Astrocyte of the hippocampus (primary cell): ENCODE results near the gene ACAT2.
"Not testable (repeated sequence)": the region's sequence is repeated elsewhere in the genome, so short reads cannot be mapped to it uniquely, and the experiment has no call there.

Experiments used
- DNase-seq: peaks from one replicate; pipeline ENCODE4 v3.0.0; 2011; ENCODE audit warnings: low read depth, low spot score

ACAT2 gene

DNA sequence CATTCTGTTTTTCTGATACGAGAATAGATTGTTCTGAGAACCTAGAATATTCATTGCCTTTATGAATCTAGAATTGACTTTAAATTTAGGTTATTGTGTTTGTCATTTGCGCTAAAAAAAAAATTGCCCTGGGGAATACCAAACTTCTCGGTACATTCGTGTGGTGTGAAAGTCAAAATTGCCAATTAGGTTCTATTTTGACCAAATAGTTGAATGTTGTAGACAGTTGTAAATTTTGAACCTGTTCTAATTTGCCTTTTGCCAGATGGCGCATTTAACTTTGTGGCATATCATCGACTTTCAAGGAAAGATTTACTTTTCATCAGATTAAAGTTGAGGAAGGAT is 31.5 kb upstream of the ACAT2 start:
- no peak for DNase-seq

DNA sequence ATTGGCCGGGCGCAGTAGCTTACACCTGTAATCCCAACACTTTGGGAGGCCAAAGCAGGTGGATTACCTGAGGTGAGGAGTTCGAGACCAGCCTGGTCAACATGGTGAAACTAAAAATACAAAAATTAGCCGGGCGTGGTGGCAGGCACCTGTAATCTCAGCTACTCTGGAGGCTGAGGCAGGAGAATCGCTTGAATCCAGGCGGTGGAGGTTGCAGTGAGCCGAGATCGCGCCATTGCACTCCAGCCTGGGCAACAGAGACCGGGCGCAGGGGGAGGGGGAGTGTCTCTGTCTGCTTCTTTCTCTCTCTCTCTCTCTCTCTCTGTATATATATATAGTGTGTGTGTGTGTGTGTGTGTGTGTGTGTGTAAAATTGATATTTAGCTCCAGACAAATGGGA is 29.3 kb upstream of the ACAT2 start:
- DNase-seq, result not testable (repeated sequence)

DNA sequence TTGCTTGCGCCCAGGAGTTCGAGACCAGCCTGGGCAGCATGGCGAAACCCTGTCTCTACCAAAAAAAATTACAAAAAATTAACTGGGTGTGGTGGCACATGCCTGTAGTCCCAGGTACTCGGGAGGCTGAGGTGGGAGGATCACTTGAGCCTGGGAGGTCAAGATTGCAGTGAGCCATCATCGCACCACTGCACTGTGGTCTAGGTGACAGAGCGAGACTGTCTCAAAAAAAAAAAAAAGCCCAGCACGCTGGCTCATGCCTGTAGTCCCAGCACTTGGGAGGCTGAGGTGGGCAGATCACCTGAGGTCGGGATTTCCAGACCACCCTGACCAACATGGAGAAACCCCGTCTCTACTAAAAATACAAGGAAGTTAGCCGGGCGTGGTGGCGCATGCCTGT is 28.4 kb upstream of the ACAT2 start:
- DNase-seq, result not testable (repeated sequence)

DNA sequence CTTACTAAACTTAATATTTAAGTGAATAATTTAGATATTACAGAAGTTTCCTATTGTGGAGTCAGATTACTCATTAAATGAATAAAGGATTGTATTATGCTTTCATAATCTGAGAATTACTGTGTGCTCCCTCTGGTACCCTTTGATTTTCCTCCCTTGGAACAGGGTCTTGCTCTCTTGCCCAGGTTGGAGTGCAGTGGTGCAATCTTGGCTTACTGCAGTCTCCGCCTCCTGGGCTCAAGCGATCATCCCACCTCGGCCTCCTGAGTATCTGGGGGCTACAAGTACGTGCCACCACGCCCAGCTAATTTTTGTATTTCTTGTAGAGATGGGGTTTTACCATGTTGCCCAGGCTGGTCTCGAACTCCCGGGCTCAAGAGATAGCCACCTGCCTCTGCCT is 24.9 kb upstream of the ACAT2 start:
- DNase-seq, result no peak

DNA sequence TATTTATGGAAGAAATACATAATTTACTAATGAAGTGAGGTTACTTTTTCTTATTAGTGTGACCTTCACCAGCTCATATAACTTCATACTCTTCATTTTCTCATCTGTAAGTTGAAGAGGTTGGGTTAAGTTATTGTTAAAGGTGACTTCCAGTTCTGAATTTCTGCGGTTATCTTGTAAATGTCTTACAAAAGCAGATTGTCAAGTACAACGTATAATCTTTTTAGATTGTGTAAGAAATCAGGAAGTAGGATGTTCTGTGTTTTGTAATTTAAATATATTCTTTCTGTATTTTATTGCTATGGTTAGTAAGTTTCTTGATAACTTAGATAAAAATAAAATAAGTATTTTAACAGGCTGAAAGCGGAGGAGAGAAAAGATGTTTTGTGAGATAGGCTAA is 22.5 kb upstream of the ACAT2 start:
- no peak for DNase-seq

DNA sequence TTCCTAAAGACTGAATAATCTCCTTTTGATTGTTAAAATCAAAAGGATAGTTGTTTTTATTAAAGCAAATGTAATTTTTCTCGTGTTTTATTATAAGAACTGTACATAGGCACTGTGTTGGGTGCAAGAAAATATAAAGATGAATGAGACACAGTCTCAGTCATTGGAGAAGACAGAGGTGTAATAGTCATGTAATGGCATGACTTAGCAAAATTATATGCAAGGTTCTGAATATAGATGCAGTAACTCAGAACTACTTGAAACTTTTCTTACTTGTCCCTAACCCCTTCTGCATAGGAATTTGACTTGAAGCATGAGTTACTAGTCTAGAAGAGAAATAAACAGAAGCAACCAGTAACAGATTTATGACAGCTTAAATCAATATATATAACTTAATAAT is 19.7 kb upstream of the ACAT2 start:
- no peak for DNase-seq

DNA sequence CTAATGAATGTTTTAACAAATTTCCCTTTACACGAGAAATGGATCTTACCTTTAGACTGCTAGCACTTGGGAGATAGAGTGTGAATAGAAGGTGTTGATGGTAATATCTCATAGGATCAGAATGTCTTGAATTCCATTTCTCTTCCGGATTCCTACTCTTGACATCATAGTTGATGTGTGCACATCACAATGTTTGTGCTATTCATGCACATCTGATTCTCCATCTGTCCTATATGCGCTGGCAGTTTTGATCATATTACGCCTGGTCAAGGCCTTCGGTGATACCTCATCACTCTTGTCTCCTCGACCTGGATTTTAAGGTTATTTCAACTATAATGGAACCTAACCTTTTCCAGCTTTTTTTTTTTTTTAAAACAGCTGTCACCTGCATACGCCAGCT is 16.8 kb upstream of the ACAT2 start:
- no peak for DNase-seq

DNA sequence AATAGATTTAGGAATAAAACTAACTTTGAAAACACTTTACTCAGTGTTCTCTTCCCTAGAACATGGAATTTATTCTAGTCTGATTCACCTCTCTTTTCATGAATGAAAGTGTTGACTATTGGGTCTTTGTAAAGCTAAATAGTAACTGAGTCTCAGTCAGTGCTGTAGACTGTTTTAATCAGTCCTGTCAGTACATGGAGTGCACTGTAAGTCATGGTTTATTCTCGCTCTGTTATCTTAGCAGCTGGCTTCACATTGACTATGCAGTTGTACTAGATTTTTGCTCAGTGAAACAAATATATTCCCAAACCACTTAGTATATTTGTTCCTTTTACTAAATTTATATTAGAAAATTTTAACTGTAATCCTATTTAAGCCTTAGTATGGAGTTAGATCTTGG is 15.1 kb upstream of the ACAT2 start:
- DNase-seq, result no peak

DNA sequence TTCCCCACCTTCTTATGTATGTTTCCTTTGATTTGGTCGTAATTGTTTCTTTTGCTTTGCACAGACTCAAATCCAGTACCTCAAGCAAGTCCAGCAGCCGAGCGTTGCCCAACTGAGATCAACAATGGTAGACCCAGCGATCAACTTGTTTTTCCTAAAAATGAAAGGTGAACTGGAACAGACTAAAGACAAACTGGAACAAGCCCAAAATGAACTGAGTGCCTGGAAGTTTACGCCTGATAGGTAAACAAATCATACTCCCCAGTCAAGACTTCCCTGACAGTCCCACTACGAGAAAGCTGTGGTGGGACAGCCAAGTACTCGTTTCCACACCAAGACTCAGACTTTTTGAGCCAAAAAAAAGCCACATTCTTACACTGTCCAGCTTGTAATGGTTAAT is 13.7 kb upstream of the ACAT2 start:
- DNase-seq, result not testable (repeated sequence)

DNA sequence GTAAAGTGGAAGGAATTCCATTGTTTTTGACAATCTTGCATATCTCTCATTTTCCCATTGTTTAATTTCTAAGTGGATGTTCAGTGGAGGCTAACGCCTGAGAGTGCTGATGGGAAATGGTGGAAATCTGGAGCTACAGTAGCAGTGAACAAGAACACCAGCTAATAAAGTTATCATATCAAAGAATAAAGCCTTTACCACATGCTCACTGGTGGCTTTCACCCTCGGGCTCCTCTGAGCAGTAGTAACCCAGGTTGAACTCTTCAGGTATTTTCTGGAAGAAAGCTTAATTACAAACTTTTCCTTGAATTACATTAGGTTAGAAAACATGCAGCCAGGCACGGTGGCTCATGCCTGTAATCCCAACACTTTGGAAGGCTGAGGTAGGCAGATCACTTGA is 10.4 kb upstream of the ACAT2 start:
- DNase-seq, result no peak

DNA sequence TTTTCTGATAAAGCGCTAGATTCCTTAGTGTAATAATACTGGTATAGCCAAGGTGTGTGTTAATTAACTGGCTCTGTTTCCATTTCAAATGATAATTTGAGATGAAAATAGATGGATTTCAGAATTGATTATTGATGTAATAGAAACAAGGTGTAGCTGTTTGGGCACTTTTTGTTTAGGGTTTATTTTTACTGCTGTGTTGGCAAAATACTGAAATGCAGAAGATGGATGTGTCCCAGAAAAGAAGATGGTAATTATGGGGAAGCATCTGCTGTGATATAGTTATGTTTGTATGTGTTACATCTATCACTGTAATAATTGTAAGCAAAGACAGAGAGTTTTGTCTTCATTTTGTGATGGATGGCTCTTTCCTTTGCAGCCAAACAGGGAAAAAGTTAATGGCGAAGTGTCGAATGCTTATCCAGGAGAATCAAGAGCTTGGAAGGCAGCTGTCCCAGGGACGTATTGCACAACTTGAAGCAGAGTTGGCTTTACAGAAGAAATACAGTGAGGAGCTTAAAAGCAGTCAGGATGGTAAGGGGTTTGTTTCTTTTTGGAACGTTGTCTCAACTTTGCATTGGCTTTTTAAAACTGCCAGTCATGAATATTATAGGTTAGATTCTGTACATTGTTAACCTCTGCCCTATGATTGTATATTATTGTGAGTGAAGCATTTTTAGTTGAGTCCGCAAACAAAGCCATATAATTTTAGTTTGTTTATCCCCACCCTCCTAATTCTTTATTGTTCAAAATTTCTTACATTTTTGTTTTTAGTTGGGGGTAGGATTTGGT is 8.6 kb upstream of the ACAT2 start:
- DNase-seq, result no peak

DNA sequence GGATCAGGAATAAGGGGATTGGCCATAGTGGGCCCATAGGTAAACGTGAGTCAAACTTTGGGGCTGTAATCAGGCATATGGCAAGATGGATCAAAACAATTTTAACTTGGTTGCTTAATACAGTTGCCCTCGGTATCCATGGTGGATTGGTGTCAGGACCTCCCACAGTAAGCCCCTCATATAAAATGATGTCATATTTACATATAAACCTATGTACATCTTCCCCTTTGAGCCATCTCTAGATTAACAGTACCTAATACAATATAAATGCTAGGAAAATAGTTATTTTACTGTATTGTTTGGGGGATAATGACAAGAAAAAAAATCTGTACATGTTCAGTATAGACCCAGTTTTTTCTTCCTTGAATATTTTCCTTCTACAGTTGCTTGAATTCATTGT is 7.4 kb upstream of the ACAT2 start:
- DNase-seq, result no peak

DNA sequence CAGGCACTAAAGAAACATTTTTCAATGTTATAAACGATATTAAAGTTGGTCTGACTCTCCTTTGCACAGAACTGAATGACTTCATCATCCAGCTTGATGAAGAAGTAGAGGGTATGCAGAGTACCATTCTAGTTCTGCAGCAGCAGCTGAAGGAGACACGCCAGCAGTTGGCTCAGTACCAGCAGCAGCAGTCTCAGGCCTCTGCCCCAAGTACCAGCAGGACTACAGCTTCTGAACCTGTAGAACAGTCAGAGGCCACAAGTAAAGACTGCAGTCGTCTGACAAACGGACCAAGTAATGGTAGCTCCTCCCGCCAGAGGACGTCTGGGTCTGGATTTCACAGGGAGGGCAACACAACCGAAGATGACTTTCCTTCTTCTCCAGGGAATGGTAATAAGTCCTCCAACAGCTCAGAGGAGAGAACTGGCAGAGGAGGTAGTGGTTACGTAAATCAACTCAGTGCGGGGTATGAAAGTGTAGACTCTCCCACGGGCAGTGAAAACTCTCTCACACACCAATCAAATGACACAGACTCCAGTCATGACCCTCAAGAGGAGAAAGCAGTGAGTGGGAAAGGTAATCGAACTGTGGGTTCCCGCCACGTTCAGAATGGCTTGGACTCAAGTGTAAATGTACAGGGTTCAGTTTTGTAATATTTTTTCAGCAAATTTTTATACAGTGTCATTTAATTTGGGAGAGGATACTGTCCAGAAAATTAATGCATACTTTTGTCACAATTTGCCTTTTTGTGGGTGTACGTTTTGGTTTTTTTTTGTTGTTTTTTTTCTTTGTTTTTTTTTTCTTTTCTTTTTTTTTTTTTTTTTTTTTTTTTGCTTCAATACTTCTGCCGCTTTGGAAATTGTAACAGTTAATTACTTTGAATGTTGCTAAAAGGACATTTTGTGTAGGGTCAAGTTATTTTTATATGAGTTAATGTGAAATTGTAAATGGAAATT is 6.6 kb upstream of the ACAT2 start:
- peak; percentile 32 for DNase-seq

DNA sequence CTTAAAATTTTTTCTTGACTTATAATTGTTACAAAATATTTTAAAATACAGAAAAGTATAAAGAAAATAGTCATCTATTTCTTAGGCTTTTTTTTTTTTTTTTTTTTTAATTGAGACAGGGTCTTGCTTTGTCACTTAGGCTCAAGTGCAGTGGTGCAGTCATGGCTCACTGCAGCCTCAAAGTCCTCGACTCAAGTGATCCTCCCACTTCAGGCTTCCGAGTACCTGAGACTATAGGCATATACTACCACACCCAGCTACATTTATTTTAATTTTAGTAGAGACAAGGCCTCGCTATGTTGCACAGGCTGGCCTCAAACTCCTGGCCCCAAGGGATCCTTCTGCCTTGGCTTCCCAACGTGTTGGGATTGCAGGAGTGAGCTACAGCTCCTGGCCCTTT is 5.3 kb upstream of the ACAT2 start:
- no peak for DNase-seq

DNA sequence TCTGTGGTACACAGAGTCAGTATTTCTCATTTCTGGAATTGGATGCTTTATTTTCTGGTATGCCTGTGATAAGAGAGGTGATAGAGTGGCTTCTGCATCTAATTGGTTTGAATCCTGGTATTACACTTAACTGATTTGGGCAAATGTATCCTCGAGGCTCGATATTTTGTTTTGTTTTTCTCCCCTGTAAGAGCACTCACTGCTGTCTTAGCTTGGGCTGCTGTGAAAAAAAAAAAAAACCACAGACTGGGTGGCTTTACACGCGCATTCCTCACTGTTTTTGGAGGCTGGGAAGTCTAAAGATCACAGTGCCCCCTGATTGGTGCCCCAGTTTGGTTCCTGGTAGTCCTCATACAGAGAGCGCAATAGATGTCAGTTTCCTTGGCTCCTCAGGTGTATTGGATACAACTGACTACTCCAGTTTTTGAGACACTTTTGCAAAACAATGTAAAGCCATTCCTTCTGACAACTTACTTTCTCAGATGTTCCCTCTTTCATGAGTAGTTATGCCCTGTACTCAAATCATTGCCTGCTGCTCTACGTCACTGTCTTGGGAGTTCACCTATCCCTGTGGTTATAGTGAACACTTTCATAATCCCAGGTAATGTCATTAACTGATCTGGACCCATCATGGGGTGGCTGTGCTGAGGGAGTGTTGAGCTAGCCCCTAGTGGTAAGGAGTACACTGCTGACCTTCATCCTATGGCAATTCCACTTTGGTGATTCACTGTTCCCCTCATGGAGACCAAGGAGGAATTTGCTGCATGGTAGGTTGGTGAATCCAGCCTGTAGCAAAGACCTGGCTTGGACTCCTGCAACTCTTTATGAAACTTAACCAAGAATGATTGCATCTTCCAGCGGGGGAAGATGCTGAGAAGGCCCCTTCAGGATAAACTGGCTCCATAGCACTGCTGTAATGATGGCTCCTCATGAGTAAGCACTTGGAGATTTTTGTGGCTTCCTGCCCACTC is 3.5 kb upstream of the ACAT2 start:
- peak; percentile 49 for DNase-seq

DNA sequence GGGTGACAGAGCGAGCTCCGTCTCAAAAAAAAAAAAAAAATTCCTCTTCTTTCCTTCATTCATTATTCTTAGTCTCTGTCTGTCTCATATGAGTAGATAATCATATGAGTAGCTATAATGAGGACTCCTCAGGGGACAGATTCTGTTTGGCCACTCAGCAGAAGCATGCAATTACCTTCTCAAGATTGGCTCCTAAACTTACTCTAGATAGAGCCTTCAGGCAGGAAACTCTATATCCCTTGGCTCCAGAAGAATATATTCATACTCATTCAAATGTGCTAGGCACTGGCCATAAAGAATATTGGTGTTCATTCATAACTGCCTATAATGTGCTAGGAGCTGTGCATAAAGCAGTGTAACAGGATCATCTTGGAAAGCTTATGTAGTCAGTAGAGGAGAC is 2.2 kb upstream of the ACAT2 start:
- peak; percentile 6 for DNase-seq

DNA sequence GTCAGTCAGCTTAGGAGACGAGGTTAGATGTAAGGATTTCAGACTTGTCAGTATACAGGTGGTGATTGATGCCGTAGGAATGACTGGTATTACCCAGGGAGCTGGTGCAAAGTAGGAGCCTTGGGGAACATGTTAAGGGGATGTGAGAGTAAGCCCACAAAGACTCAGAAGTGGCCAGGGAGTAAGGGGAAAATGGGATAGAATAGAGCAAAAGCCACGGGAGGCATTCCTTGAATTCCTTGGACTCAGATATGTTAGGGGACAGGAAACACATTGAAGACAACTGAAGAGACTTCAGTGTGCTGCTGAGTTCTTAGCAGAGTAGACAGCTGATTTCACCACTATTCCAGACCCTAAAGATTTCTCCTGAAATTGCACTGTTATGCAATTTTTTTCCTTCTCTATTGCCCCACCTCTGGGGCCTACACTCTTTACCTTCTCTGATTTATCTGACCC is 1.2 kb upstream of the ACAT2 start:
- peak; percentile 92 for DNase-seq

DNA sequence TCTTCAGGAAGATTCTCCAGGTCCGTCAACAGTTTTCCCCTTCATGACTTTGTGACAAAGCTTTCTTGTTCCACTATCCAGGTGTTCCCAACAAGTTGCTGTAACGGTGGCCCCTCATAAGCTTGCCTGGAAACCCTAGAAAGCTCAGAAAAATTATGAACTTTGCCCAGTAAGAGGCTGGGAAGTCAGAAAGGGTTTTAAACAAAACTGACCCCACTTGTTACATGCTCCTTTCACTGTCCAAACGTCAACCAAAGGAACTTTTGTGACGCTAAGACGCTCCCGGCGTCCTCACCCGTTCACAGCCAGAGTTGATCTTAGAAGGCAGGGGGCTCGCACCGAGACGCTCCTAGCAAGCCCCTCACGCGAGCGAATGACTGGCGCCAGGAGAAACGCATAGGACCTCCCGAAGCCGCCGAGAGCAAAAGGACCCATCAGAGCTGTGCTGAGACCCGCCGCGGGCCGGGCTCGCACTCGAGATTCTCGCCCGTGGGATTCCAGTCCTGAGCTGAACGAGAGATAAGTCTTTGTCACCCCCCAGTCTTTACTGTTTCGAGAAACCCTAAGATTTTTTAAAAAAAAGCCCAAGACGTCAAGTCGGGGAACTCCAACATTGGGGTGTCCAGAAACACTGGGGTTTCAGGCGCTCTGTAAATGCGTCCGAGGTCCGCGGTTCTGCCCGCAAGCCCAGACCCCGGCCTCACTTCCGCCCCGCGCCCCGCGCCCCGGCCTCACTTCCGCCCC is 544 bp upstream of the ACAT2 start:
- DNase-seq, result peak; percentile 52

DNA sequence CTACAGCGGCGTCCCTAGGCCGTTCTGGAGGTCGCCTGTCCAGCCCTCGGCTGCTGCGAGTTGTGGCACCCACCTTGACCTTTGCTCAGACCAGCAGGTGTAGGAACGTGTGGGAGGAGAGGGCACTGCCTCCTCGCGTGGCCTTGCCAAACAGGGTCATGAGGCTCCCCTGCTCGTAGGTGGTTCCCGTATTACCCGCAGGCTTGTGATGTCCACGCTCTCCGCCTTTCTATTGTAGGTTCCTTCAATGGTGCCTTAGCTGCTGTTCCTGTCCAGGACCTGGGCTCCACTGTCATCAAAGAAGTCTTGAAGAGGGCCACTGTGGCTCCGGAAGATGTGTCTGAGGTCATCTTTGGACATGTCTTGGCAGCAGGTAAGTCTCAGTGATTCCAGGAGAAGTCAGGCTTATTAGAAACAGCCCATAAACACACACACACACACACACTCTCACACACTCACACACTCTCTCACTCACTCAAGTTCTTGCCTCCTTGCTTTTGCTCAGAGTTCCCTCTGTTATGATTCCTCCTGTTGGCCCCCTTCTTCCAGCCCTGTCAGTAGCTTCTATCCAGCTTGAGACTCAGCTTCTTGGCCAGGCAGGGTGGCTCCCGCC is 942 bp downstream of the ACAT2 start:
- DNase-seq, result no peak

DNA sequence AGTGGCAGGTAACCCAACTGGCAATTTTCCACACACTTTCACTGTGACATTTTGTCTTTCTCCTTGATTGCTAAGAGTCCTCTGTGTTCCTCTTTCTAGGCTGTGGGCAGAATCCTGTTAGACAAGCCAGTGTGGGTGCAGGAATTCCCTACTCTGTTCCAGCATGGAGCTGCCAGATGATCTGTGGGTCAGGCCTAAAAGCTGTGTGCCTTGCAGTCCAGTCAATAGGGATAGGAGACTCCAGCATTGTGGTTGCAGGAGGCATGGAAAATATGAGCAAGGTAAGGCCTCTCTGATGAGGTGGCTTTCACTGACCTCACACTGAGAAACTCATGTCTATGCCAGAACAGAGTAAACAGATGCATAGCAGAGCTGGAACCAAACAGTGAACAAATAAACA is 5.1 kb downstream of the ACAT2 start:
- peak; percentile 27 for DNase-seq

DNA sequence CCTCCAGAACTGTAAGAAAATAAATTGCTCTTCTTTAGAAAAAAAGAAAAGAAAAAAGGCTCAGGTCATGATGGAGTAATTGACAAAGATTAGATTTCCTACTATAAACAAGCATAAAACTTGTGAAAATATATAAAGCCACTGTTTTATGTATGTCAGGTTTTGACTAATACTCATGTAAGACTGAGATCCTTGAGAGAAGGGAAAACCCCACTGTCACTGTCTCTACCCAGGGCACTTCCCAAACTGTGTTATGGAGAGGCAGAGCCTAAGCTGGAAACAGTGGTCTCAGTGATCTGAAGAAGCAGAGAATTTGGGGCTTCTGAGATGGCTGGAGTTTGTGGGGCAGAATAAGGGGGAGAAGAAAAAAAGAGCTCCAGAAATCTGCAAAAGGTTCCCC is 7.6 kb downstream of the ACAT2 start:
- no peak for DNase-seq
